GM13976 (cell line): ENCODE data around the gene PIH1D2.

Experiments used
- DNase-seq: peaks from one replicate; pipeline ENCODE4 v3.0.0; 2012; ENCODE audit warnings: low spot score
- in situ Hi-C: fragments of 300-500 bp; cut with MboI; formaldehyde crosslinking; loops from one replicate; pipeline ENCODE4 v1.12.0; 2022; ENCODE audit warnings: low sequenced_read_pairs, mixed read lengths, inconsistent platforms; ENCODE audit not compliant: unreplicated experiment
- TF ChIP-seq, protein P1 (sequence below): IDR thresholded peaks from 2 replicates; pipeline ENCODE4 v1.5.1; 2012; ENCODE audit warnings: borderline replicate concordance, mild to moderate bottlenecking; ENCODE audit not compliant: insufficient read depth; ENCODE audit errors: extremely low read depth, missing control alignments, control extremely low read depth

Gene PIH1D2, protein sequence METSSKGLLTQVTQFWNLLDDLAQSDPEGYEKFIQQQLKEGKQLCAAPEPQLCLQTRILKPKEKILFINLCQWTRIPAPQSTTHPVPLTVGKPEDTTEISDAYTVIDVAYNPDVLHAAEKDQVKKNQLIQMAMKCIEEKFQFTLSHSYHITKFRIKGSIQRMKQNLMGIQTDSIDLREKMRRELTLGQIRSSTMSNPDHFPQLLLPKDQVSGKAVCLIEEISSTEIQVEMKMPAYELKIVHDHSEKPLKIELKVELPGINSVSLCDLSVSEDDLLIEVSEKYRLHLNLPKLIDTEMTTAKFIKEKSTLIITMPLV

DNA sequence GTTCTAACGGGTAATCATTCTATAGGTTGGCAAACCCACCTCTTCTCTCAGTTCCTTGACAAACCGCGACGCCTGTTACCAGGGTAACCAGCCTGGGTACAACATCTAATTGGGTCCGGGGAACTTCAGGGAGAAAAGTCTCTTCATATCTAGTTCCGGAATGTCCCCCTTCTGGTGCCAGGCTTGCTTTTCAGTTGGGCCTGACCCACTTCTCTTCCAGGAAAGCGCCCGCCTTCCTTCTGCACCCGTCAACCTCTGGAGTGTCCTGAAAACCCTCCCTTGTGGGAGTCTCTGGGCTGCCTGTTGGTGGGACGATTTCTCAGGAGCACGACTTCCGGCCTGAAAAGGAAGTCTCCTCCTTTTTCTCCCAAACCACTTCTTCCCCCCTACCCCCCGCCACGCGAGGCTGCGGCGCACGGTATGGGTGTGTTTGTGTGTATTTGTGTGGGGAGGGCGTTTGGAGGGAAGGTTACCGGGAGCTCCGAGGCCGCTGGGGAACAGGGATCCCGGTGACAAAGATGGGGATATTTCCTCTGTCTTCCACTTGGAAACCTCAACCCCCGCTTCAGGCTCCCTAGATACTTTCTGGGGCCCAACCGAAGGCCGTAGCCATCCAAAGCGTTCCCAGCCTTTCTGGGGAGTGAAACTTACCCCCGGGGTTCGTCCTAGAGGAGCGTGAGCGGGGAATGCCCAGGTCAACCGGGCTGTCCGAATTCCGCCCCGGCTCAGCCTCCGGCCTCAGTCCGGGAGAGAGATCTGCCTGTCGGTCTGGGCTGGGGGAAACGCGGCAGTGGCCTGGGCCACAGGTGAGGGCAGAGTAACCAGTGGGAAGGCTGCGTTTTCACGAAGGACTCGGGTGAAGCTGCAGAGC is at the start of gene PIH1D2, which contains the start of gene NKAPD1:
Gene PIH1D2 (minus strand): TSS at position 77 of the 871 bp plus-strand sequence. CDS start 843 bp downstream, outside the sequence.
Gene NKAPD1 (plus strand): TSS at position 359 of the 871 bp plus-strand sequence. CDS start 1,276 bp downstream, outside the sequence.
- DNase-seq, result peak; percentile 82
- TF ChIP-seq, protein P1, sequence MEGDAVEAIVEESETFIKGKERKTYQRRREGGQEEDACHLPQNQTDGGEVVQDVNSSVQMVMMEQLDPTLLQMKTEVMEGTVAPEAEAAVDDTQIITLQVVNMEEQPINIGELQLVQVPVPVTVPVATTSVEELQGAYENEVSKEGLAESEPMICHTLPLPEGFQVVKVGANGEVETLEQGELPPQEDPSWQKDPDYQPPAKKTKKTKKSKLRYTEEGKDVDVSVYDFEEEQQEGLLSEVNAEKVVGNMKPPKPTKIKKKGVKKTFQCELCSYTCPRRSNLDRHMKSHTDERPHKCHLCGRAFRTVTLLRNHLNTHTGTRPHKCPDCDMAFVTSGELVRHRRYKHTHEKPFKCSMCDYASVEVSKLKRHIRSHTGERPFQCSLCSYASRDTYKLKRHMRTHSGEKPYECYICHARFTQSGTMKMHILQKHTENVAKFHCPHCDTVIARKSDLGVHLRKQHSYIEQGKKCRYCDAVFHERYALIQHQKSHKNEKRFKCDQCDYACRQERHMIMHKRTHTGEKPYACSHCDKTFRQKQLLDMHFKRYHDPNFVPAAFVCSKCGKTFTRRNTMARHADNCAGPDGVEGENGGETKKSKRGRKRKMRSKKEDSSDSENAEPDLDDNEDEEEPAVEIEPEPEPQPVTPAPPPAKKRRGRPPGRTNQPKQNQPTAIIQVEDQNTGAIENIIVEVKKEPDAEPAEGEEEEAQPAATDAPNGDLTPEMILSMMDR, result no peak
- in situ Hi-C loops, result no loop called here

DNA sequence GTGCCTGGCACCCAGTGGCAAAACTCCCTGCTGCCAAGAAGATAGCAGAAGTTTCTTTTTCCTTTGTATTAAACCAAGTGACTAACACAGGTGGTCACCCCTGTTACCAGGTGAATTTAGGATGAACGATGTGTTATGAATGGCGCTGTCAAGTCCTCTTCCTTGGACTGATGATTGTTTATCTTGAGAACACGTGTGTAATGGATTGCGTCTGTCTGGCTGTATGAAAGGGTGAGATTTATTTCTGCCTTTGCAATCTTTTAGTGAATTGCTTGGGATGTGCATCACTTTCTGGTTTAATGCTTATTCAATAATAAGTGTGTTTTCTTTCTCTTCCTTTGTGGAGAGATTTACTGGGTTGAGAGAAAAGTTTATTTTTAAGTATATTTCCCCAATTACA is 49.3 kb upstream of the PIH1D2 start:
- in situ Hi-C loops, result no loop called here
- DNase-seq, result no peak
- TF ChIP-seq, protein P1, result no peak

DNA sequence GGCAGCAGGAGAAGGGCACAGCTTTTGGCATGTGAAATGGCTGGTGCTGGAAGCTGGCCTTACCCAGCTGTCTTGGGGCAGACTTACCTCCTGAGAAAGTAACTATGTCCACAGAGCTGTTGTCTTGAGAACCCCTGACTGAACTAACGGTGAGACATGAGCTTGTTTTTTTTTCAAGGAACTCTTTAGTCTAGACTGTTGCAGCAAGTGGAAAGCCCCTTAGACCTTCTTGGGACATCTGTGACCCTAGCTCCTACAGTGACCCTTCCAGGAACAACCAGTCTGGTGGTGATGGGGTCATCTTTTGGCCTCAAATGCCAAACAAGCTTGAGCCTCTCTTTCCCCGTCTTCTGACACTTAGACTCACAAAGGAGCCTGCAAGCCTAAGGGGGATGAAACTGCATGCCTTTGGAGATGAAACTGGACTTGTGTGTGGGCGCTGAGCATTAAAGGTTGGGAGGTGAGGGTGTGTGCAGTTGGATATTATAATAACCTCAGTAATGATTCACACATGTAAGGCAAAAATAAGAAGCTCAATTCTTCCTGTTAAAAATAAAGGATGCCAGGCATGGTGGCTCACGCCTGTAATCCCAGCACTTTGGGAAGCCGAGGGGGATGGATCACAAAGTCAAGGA is 48.3 kb upstream of the PIH1D2 start:
- in situ Hi-C loops, result no loop called here
- TF ChIP-seq, protein P1, result no peak
- no peak for DNase-seq

DNA sequence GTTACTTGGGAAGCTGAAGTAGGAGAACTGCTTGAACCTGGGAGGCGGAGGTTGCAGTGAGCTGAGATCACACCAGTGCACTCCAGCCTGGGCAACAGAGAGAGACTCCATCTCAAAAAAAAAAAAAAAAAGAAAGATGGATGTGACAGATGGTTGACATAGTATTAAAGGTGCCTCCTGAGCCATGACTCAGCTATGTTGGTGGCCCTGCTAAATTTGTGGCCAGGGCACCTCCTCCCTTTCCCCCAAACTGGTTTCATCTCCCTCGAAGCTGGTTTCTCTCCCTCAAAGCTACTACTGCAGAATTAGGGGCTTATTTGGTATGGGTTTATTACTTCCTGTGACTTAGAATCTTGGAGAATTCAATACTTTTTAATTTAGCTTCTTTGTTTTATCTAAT is 44.4 kb upstream of the PIH1D2 start:
- TF ChIP-seq, protein P1, result no peak
- in situ Hi-C loops, result no loop called here
- no peak for DNase-seq

DNA sequence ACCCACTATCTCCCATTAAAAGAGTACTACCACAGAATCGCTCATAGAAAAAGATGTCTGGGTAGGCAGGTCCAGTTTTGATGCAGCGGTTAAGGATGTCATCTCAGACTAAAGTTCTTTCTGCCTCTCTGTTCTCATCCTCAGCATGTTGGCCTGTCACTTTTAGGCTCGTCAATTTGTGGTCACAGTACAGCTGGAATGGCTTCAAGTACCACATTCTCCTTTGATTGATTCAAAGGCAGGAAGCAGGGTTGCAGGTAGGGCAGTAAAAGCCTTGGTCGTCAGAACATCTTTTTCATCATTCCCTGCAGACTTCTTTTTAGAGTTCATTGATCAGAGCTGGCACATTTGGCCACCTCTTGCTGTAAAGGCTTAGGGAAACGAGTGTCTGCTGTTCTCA is 41.6 kb upstream of the PIH1D2 start:
- TF ChIP-seq, protein P1, result no peak
- in situ Hi-C loops, result no loop called here
- no peak for DNase-seq

DNA sequence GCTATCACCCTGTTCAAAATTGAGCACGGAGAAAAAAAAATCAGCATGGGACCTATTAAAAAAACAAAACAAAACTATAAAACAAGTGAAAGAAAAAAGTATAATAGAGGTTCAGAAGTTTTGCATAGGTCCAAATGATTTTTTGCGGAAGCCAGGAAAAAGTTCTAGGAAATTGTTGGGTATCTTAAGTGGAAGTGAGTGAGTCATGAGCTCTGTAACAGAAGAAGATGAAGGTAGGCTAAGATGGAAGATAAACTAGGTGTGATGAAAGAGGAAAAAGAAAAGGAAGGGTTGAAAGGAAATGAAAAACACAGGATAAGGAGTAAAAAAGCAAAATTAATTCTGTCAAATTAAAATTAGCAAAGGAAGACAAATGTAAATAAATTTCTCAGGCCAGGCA is 40.6 kb upstream of the PIH1D2 start:
- TF ChIP-seq, protein P1, result no peak
- in situ Hi-C loops, result no loop called here
- no peak for DNase-seq
